ENCODE results near the gene PADI4.
"Not testable (repeated sequence)": the region's sequence is repeated elsewhere in the genome, so short reads cannot be mapped to it uniquely, and the experiment has no call there.

PADI4 gene

DNA sequence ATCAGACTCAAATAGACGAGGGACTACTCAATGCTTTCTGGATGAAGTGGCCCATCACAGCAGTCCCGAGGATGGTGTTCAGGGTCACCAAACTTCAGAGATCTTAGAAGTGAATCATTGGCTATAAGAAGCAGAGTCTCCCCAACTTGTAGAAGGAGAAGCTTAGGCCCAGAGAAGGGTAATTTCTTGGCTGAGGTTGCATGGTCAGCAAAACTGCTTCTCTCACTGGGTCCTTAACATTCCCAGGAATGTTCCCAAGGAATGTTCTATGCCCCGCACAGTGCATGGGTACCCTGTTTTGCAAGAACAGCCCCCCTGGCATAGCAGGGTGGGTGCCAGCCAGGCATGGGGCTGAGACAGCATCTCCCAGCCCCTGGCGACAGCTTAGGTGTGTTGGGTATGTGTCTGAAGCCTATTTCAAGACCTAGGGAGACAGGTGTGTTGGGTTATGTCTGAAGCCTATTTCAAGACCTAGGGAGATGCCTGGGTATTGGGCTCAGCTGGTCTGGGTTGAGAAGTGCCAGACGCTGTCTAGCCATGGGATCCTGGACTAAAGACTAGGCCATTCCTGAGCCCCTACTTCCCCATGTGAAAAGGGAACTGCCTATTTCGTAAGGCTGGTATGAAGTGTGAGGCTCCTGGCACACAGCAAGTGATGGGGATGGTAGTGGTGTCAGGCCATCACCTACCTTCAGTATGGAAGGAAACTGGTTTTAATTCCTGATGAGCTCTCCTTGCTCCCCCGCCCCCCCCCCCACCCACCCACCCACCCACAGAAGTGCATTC, 90.1 kb downstream of the PADI4 start:
- no peak for DNase-seq (ENCODE audit: low read depth)

DNA sequence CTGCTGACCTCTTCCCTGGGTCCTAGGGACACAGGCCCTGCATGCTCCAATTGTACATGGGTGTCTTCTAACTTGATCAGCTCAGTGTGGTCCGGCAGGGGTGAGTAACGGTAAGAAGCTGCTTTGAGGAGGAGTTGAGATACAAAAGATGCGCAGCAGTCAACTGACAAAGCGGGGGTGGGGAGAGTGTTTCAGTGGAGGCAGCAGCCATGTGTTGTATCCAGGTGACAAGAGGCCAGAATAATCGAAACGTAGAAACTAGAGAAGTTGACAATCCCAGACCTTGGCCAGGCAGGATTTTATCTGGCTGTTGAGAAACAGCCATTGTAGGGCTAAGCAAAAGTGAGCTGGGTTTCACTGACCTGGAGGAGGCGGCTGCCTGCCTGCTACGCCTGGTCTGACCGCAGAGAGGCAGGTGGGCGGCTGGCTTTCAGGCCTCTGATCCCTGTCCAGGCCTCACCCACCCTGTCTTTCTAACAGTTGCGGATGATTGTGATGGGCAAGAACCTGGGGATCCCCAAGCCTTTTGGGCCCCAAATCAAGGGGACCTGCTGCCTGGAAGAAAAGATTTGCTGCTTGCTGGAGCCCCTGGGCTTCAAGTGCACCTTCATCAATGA, 92.8 kb downstream of the PADI4 start:
- DNase-seq (ENCODE audit: low read depth) = no peak

DNA sequence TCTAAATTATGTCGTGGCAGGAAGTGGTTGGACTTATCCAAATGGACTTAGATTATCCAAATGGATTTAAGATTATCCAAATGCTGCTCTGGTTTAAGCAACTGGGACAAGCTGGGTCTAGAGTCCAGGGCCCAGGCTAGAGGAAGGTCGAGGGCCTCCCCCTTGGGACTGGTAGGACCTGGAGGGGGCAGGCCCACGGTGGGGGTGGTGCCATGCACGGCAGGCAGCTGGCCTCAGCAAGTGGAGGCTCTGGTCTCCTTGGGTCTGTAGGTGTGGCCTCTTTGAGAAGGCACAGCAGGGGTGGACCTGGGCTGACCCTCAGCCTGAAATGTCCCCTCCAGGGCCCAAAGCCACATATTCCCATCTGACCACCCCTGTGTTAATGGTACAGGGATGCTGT, 93.8 kb downstream of the PADI4 start:
- no peak for DNase-seq (ENCODE audit: low read depth)

DNA sequence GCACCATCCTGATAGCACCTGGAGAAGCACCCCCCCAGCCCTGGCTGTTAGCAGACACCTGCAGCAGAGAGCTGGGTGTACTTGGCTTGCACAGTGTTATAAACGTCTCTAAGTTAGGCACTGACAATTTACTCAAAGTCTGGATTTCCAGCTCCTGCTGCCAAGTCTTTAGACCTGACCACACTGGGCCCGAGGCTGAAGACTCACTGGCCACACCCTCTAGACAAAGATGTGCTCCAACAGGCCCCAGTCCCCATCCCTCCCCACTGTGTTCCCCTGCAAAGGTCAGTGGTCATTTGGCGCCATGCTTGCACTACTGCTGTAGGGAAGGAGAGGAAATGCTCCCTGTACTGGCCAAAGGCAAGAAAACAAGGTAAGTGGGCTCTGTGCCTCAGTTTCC, 95.1 kb downstream of the PADI4 start:
- no peak for DNase-seq (ENCODE audit: low read depth)

DNA sequence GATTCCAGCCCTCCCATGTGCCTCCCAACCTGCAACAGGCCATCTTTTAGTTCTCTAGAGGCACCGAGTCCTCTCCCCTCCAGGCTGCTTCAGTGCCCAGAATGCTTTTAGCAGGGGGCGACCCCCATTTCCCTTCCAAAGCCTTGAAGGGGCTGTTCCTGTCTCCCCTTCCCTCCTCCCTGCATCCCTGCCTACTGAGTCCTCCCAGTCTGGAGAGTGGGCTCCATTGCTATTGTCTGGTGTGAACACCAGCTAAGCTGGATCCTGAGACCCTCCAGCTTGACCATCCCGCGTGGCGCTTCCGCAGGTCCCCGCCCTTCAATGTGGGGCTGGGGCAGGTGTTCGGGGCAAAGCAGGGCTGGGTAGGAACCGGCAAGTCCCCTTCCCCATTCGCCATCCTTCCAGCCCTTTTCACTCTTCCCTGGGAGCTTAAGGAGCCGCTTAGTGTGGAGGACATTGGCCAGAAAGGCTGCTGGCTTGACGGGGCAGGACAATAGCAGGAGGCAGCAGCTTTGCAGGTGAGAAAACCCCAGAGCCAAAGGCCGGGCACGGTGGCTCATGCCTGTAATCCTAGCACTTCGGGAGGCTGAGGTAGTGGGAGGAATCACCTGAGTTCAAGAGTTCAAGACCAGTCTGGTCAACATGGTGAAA, 96.2 kb downstream of the PADI4 start:
- no peak for DNase-seq (ENCODE audit: low read depth)

DNA sequence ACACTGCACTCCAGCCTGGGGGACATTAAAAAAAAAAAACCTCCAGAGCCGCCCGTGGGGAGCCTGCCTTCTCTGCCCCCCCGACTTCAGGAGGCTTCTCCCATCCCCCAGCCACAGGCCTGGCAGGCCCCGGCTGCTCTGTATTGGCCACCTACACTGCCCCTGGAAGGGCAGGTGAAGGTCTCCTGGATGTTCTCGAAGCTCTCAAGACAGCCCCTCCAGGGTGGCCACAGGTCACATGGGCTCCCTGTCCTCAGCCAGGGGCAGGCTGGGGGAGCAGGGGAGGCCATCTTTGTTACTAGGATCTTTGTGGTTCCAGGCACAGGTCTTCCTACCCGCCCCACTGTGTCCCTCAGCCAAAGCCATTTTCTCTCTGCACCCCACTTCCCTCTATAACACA, 96.8 kb downstream of the PADI4 start:
- no peak for DNase-seq (ENCODE audit: low read depth)

DNA sequence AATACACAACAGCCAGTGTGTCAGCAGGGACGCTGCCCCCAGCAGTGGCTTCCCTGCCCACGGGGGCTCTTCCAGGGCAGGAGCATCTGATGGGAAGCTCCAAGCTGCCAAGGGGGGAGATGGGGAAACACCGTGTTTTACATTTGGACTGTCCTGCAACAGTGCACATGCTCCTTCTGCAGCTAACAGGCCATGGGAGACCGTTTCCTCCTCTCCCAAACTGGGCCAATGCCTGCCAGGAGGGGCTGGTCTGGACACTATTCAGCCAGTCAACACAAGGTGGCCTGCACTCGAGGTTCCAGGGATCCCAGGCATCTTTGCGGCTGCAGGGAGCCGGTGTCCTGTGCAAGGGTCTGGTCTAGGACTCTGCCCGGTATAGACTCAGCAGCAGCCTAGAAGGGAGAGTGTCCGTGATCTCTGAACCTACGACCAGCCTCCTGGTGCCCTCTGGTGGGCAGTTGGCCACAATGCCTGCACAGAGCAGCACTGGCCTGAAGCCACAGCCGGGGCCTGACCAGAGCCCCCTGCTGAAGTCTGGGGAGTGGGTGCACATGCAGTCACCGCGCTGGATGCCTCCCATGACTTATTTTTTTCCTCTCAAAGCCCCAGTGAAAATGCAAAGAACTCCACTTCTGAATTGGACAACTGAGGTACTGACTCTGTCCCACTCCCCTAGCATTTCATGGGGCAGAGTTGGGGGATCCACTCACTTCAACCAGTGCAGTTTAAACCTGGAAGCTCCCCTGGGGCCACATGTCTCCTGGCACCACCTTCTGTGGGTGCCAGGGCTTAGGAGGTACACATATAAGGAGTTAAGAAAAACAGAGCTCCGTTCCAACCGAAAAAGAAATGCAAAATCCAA, 98.1 kb downstream of the PADI4 start:
- peak; percentile 11 for DNase-seq (ENCODE audit: low read depth)

DNA sequence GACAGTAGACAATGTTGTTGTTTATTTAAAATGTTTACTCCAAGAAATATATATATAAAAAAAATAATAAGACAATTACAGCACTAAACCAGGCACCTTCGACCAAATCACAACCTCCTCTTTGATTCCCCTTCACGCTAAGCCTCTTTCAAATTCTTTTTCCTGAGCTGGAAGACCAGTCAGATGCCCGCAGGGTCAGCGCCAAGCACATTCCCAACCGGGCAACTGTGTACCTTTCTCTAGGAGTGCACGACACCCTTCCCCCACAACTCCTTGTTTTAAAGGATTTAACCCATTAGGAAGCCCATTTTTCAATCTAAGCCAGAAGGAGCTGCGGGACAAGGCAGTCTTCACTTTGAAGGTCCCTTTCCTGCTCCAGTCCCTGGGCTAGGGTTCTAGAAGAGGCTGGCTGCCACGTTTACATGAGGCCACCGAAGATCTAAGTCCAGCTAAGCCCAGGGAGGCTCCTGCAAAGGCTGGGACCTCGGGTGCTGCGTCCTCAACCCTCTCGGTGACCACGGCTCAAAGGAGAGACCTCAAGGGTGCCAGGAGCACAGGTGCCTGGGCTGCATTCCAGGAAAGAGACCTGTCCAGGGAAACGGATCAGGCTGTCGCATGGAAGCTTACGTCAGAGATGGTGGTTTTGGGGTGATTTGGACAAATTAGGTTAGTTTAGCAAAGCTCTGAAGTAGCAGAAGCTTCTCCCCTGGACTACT, 98.9 kb downstream of the PADI4 start:
- DNase-seq (ENCODE audit: low read depth) = not testable (repeated sequence)

DNA sequence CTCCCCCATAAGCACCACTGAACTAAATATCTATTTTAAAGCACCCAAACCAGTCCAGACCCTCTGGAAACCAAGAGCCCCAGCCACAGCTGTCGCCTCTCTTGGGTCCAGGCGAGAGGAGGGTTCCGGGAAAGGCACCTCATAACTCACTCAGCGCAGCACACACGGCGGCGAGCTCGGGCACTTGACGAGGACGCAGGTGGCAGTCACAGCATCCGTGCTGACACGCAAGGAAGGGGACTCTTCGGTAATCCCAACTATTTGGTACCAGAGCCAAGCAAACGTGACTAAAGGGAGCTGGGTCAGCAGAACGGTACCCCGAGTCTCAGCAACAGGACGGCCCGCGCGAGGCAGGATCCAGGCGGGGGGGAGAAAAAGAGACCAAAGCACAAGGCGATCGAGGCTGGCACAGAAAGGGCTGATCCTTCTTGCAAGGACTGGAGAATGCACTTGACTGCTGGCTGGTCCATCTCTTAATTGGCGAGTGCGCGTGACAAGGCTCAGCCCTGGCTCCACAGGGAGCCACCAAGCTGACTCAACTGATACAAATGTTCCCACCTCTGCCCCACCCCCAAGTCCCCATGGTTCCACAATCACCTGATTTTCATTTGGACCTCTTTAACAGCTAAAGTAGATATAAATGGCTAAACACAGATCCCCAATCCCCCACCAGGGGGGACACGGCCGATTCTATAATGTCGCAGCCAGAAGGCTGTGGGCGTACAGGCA, 100.0 kb downstream of the PADI4 start:
- DNase-seq (ENCODE audit: low read depth) = not testable (repeated sequence)

DNA sequence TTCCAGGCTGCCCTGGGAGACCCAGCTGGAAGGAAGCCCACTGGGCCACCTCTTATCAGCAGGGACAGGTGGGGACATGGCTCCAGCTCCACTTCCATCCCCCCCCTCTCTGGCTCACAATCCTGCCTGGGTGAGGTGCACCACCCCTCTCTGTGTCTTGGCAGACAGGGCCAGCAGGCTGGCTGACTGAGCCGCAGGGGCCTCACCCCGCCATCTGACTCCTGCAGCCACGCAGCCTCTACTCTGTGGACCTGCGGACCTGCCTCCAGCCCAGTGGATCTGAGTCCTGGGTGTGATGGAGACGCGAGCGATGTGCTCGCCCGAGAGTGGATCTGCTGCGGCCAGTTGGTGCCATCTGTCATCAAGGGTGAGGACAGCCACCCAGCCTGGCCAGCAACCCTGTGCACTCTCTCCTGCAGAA, 101.4 kb downstream of the PADI4 start:
- no peak for DNase-seq (ENCODE audit: low read depth)

DNA sequence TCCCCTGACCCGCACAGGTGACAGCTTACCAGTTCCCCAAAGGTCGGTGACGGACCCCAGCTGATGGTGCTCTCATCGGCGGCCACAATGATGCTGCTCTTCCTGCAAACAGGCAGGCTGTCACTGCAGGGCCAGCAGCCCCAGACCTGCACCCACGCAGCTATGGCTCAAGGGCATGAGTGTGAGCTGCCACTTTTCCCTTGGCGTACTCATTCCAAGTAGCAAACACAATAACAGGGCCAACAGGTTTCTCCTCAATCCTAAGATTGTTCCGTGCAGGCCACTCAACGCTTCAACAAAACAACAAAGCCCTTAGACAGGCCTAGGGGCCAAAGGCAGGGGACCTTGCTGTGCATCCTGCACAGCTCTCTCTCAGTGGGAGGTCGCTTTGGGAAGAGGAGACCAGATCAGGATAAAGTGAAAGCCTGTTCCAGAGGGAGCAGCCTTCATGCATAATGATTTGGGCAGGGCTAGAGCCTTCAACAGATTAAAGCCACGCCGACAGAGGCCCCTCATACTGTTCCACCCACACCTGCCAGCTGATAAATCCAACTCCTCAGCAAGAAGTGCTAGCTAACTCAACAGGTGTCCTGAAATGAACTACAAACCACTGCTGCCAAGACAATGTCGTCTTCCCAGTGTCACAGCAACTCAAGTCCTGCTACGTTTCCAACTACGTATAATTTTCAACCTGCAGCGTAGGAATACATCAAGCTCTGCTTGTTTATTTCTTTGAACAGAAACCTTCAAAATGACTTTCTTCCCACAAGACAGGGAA, 104.3 kb downstream of the PADI4 start:
- no peak for DNase-seq (ENCODE audit: low read depth)
